HepG2 (cell line): Measurements from ENCODE around the gene KIF27. TPM values are rescaled to one million over a fixed set of nuclear protein-coding genes. Genes with fewer than 3 reads are reported as not detected.

Experiments used
- MAZ ChIP-seq, 2 experiments: sonication (generic) in 1 of 2; formaldehyde crosslinking in 1 of 2; IDR thresholded peaks; 2 replicates each; pipeline versions ENCODE4 v1.5.0 to v1.6.1; 2012 to 2020; ENCODE audit warnings: low read depth in 2 of 2, mild to moderate bottlenecking in 2 of 2, borderline replicate concordance in 1 of 2, improper control_type of control experiment in 1 of 2, low read length in 1 of 2, missing genetic modification reagents in 1 of 2, moderate library complexity in 1 of 2
- MED1 ChIP-seq: sonication (generic); formaldehyde crosslinking; IDR thresholded peaks from 2 replicates; pipeline ENCODE4 v1.4.0; 2020; ENCODE audit warnings: missing genetic modification reagents
- PTBP1 ChIP-seq: fragments of 200-400 bp; formaldehyde crosslinking; IDR thresholded peaks from 2 replicates; pipeline ENCODE4 v1.6.1; 2018; ENCODE audit warnings: low read length, low read depth; ENCODE audit not compliant: poor library complexity, severe bottlenecking
- RAD51 ChIP-seq: fragments of 450-650 bp; IDR thresholded peaks from 2 replicates; pipeline ENCODE4 v1.6.1; 2016; ENCODE audit warnings: borderline replicate concordance
- RBM39 ChIP-seq: fragments of 200-400 bp; formaldehyde crosslinking; IDR thresholded peaks from one replicate; pipeline ENCODE4 v1.6.1; 2018; ENCODE audit warnings: antibody characterized with exemption, mild to moderate bottlenecking, low read depth, low read length; ENCODE audit not compliant: poor library complexity, severe bottlenecking
- STAT5B ChIP-seq: sonication (generic); formaldehyde crosslinking; IDR thresholded peaks from 2 replicates; pipeline ENCODE4 v1.4.0; 2020; ENCODE audit warnings: missing genetic modification reagents
- TARDBP ChIP-seq: sonication (generic); formaldehyde crosslinking; IDR thresholded peaks from 2 replicates; pipeline ENCODE4 v1.8.0; 2022; ENCODE audit warnings: mild to moderate bottlenecking, missing genetic modification reagents
- ZFP1 ChIP-seq: IDR thresholded peaks from 2 replicates; pipeline ENCODE4 v1.6.1; 2016
- ZFX ChIP-seq: sonication (generic); formaldehyde crosslinking; IDR thresholded peaks from 2 replicates; pipeline ENCODE4 v1.4.0; 2020; ENCODE audit warnings: mild to moderate bottlenecking, low read depth, missing genetic modification reagents, moderate library complexity
- ZFY ChIP-seq: sonication (generic); formaldehyde crosslinking; IDR thresholded peaks from 2 replicates; pipeline ENCODE4 v1.4.0; 2020; ENCODE audit warnings: missing genetic modification reagents
- ZFYVE20 ChIP-seq: sonication (generic); formaldehyde crosslinking; IDR thresholded peaks from 2 replicates; pipeline ENCODE4 v1.8.0; 2023; ENCODE audit warnings: low read depth, mild to moderate bottlenecking, moderate library complexity, missing genetic modification reagents, borderline replicate concordance
- ZNF10 ChIP-seq: sonication (generic); formaldehyde crosslinking; IDR thresholded peaks from 2 replicates; pipeline ENCODE4 v1.4.0; 2020; ENCODE audit warnings: mild to moderate bottlenecking, low read depth, missing genetic modification reagents, borderline replicate concordance
- ZNF850 ChIP-seq: sonication (generic); formaldehyde crosslinking; conservative IDR thresholded peaks from 2 replicates; pipeline ENCODE4 v1.9.0; 2021; ENCODE audit warnings: mild to moderate bottlenecking, missing genetic modification reagents
- ZNF883 ChIP-seq: sonication (generic); formaldehyde crosslinking; IDR thresholded peaks from 2 replicates; pipeline ENCODE4 v1.5.1; 2020; ENCODE audit warnings: mild to moderate bottlenecking, missing genetic modification reagents; ENCODE audit errors: not compliant biosample characterization
- ZZZ3 ChIP-seq: sonication (generic); formaldehyde crosslinking; IDR thresholded peaks from 2 replicates; pipeline ENCODE4 v1.4.0; 2020; ENCODE audit warnings: missing genetic modification reagents, mild to moderate bottlenecking, borderline replicate concordance
- polyA plus RNA-seq, 8 experiments: library from polyadenylated mRNA; depleted of rRNA in 3 of 8; stranded (reverse) in 7 of 8; unstranded in 1 of 8; fragments of >200 nt; fragmentation: Illumina TruSeq in 4 of 8; extraction: Trizol in 4 of 8; gene quantifications; 2 replicates each; pipeline versions ENCODE4 v1.2.1 to v1.2.3, GENCODE V29; 2011 to 2016; ENCODE audit warnings: low read depth in 4 of 8, missing spikeins in 1 of 8, mixed read lengths in 1 of 8; ENCODE audit not compliant: insufficient read depth in 1 of 8
- total RNA-seq, 5 experiments: library from RNA; depleted of rRNA; stranded (reverse); fragments of >200 nt; fragmentation: Illumina TruSeq; extraction: Trizol; gene quantifications; 2 replicates each; pipeline ENCODE4 v1.2.3, GENCODE V29; 2016; ENCODE audit warnings: low read depth in 1 of 5
- TF ChIP-seq, protein P1 (sequence below): IDR thresholded peaks from 2 replicates; pipeline ENCODE4 v1.6.1; 2016; ENCODE audit warnings: mild to moderate bottlenecking
- TF ChIP-seq, protein P2 (sequence below): sonication (generic); formaldehyde crosslinking; IDR thresholded peaks from 2 replicates; pipeline ENCODE4 v1.4.0; 2020; ENCODE audit warnings: missing genetic modification reagents, mild to moderate bottlenecking, borderline replicate concordance
- TF ChIP-seq, protein P3 (sequence below): sonication (generic); formaldehyde crosslinking; IDR thresholded peaks from 2 replicates; pipeline ENCODE4 v1.8.1; 2023; ENCODE audit warnings: mild to moderate bottlenecking, missing genetic modification reagents, borderline replicate concordance

Gene KIF27
- total and polyA plus RNA-seq, 2 of the 13 experiments (the other 11 are each of a cell fraction or from before 2014, with no cell fraction given) = 0.95 to 4.1 TPM

DNA sequence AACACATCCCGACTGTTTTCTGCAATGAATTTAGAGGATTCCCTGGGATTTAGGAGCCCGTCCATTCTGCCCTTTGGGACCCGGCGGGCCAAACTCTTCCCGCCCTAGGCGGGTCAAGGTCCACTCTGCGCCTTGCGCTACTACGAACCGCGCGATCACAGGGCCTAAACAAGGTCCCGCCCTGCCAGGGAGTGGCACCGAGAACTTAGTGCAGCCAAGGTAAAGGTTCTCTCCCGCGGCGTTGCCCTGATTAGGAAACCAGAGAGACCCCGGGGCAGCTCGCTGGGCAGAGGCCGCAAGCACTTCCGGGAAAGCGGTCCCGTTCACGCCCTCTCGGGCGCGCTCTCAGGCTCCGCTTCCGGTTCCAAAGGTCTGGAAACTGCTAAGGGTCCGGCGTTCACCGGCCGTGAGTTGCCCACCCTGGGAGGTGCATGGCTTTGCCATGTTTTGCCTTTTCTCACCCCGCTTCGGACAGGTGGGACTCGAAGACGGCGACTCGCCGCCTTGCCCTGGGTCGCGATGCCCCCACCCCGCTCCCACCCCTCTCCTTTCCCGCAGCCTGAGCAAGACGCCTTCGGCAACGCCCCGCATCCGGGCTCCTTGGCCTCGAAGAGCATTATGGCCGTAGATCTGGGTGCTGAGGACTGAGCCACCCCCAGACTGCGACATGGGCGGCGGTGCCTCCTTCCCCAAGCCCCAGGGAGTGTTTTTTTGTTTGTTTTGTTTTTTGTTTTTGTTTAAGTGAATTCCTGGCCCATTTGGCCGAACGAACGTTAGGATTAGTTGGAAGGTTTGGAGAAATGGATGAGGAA lies 35.4 kb upstream of the KIF27 start (continued):
- TF ChIP-seq MED1 (CRISPR knock-in tag) (peak; percentile 78), RBM39 (peak; percentile 76), ZNF850 (no peak), ZFY (CRISPR knock-in tag) (peak; percentile 93), ZFYVE20 (no peak), MAZ (IDR thresholded peaks at IDR 0.05; ENCODE audit: borderline replicate concordance, low read depth, low read length) (no peak; the same call in 1 of the 2 replicates), MAZ (CRISPR knock-in tag; IDR thresholded peaks at IDR 0.05; ENCODE audit: low read depth) (peak; percentile 72), ZFX (CRISPR knock-in tag) (peak; percentile 92), ZZZ3 (CRISPR knock-in tag) (no peak), ZNF883 (CRISPR knock-in tag) (peak; percentile 59), ZFP1 (no peak), TARDBP (CRISPR knock-in tag) (peak; percentile 49; the same call in 1 of the 2 replicates), RAD51 (no peak), ZNF10 (no peak), PTBP1 (no peak), STAT5B (CRISPR knock-in tag) (no peak)
- TF ChIP-seq, protein P1, sequence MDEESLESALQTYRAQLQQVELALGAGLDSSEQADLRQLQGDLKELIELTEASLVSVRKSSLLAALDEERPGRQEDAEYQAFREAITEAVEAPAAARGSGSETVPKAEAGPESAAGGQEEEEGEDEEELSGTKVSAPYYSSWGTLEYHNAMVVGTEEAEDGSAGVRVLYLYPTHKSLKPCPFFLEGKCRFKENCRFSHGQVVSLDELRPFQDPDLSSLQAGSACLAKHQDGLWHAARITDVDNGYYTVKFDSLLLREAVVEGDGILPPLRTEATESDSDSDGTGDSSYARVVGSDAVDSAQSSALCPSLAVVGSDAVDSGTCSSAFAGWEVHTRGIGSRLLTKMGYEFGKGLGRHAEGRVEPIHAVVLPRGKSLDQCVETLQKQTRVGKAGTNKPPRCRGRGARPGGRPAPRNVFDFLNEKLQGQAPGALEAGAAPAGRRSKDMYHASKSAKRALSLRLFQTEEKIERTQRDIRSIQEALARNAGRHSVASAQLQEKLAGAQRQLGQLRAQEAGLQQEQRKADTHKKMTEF = peak; percentile 91; the same call in 1 of the 2 replicates
- TF ChIP-seq, protein P2, sequence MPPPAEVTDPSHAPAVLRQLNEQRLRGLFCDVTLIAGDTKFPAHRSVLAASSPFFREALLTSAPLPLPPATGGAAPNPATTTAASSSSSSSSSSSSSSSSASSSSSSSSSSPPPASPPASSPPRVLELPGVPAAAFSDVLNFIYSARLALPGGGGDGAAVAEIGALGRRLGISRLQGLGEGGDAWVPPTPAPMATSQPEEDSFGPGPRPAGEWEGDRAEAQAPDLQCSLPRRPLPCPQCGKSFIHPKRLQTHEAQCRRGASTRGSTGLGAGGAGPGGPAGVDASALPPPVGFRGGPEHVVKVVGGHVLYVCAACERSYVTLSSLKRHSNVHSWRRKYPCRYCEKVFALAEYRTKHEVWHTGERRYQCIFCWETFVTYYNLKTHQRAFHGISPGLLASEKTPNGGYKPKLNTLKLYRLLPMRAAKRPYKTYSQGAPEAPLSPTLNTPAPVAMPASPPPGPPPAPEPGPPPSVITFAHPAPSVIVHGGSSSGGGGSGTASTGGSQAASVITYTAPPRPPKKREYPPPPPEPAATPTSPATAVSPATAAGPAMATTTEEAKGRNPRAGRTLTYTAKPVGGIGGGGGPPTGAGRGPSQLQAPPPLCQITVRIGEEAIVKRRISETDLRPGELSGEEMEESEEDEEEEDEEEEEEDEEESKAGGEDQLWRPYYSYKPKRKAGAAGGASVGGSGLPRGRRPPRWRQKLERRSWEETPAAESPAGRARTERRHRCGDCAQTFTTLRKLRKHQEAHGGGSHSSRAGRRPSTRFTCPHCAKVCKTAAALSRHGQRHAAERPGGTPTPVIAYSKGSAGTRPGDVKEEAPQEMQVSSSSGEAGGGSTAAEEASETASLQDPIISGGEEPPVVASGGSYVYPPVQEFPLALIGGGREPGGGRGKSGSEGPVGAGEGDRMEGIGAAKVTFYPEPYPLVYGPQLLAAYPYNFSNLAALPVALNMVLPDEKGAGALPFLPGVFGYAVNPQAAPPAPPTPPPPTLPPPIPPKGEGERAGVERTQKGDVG = peak; percentile 89; the same call in 1 of the 2 replicates
- TF ChIP-seq, protein P3, sequence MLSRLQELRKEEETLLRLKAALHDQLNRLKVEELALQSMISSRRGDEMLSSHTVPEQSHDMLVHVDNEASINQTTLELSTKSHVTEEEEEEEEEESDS (CRISPR knock-in tag) = no peak
